HepG2 (cell line): Measurements from ENCODE around the gene MAP1LC3B. TPM values are rescaled to one million over a fixed set of nuclear protein-coding genes. Genes with fewer than 3 reads are reported as not detected.

Experiments used
- BRD4 ChIP-seq: sonication (generic); formaldehyde crosslinking; IDR thresholded peaks from 2 replicates; pipeline ENCODE4 v1.4.0; 2020; ENCODE audit warnings: missing genetic modification reagents
- FLYWCH1 ChIP-seq: sonication (generic); formaldehyde crosslinking; IDR thresholded peaks from 2 replicates; pipeline ENCODE4 v1.8.1; 2023; ENCODE audit warnings: mild to moderate bottlenecking, missing genetic modification reagents
- HOXA3 ChIP-seq: sonication (generic); formaldehyde crosslinking; IDR thresholded peaks from 2 replicates; pipeline ENCODE4 v1.5.0; 2020; ENCODE audit warnings: missing genetic modification reagents
- MAFK ChIP-seq, 2 experiments: IDR thresholded peaks in 1 of 2; conservative IDR thresholded peaks in 1 of 2; 2 replicates each; pipeline ENCODE4 v1.6.1; 2011; ENCODE audit warnings: improper control_type of control experiment in 2 of 2, low read length in 2 of 2
- MEF2D ChIP-seq: sonication (generic); formaldehyde crosslinking; IDR thresholded peaks from 2 replicates; pipeline ENCODE4 v1.5.1; 2020; ENCODE audit warnings: mild to moderate bottlenecking, missing genetic modification reagents
- MYC ChIP-seq: sonication (generic); formaldehyde crosslinking; IDR thresholded peaks from 2 replicates; pipeline ENCODE4 v1.9.0; 2021; ENCODE audit warnings: missing genetic modification reagents, borderline replicate concordance
- NFKB2 ChIP-seq: sonication (generic); formaldehyde crosslinking; IDR thresholded peaks from 2 replicates; pipeline ENCODE4 v1.4.0; 2020; ENCODE audit warnings: missing genetic modification reagents, borderline replicate concordance
- NFYC ChIP-seq: IDR thresholded peaks from 2 replicates; pipeline ENCODE4 v1.6.1; 2016; ENCODE audit warnings: missing genetic modification reagents, missing compliant biosample characterization
- PAF1 ChIP-seq: IDR thresholded peaks from 2 replicates; pipeline ENCODE4 v1.6.1; 2016; ENCODE audit warnings: missing genetic modification reagents, missing compliant biosample characterization
- RCOR2 ChIP-seq: IDR thresholded peaks from 2 replicates; pipeline ENCODE4 v1.6.1; 2016; ENCODE audit warnings: missing biosample characterization, missing genetic modification reagents
- RFXANK ChIP-seq: IDR thresholded peaks from 2 replicates; pipeline ENCODE4 v1.6.1; 2016
- SP140L ChIP-seq: sonication (generic); formaldehyde crosslinking; IDR thresholded peaks from 2 replicates; pipeline ENCODE4 v1.4.0; 2020; ENCODE audit warnings: missing genetic modification reagents, borderline replicate concordance
- STAT6 ChIP-seq: sonication (generic); formaldehyde crosslinking; IDR thresholded peaks from 2 replicates; pipeline ENCODE4 v1.4.0; 2020; ENCODE audit warnings: missing genetic modification reagents, mild to moderate bottlenecking, borderline replicate concordance
- ZBTB7A ChIP-seq: sonication (generic); formaldehyde crosslinking; IDR thresholded peaks from 2 replicates; pipeline ENCODE4 v1.8.0; 2022; ENCODE audit warnings: mild to moderate bottlenecking, missing genetic modification reagents
- ZEB1 ChIP-seq: IDR thresholded peaks from 2 replicates; pipeline ENCODE4 v1.6.1; 2012; ENCODE audit warnings: mild to moderate bottlenecking, low read depth, inconsistent platforms; ENCODE audit not compliant: insufficient replicate concordance
- ZIK1 ChIP-seq: sonication (generic); formaldehyde crosslinking; IDR thresholded peaks from 2 replicates; pipeline ENCODE4 v1.5.0; 2020; ENCODE audit warnings: mild to moderate bottlenecking, low read depth, missing genetic modification reagents, borderline replicate concordance
- ZKSCAN1 ChIP-seq: fragments of 150-350 bp; IDR thresholded peaks from 2 replicates; pipeline ENCODE4 v1.6.1; 2014; ENCODE audit warnings: low read length
- ZNF20 ChIP-seq: sonication (generic); formaldehyde crosslinking; IDR thresholded peaks from 2 replicates; pipeline ENCODE4 v1.4.0; 2020; ENCODE audit warnings: mild to moderate bottlenecking, moderate library complexity, missing genetic modification reagents
- ZNF280D ChIP-seq: sonication (generic); formaldehyde crosslinking; IDR thresholded peaks from 2 replicates; pipeline ENCODE4 v1.5.1; 2020; ENCODE audit warnings: mild to moderate bottlenecking, missing genetic modification reagents
- ZNF30 ChIP-seq: sonication (generic); formaldehyde crosslinking; IDR thresholded peaks from 2 replicates; pipeline ENCODE4 v1.5.0; 2020; ENCODE audit warnings: mild to moderate bottlenecking, missing genetic modification reagents
- ZNF329 ChIP-seq: sonication (generic); formaldehyde crosslinking; IDR thresholded peaks from 2 replicates; pipeline ENCODE4 v1.9.0; 2021; ENCODE audit warnings: low read depth, mild to moderate bottlenecking, missing genetic modification reagents
- ZNF430 ChIP-seq: sonication (generic); formaldehyde crosslinking; IDR thresholded peaks from 2 replicates; pipeline ENCODE4 v1.9.0; 2021; ENCODE audit warnings: mild to moderate bottlenecking, missing genetic modification reagents
- ZNF468 ChIP-seq: sonication (generic); formaldehyde crosslinking; IDR thresholded peaks from 2 replicates; pipeline ENCODE4 v1.8.0; 2022; ENCODE audit warnings: mild to moderate bottlenecking, moderate library complexity, missing genetic modification reagents
- ZNF572 ChIP-seq: sonication (generic); formaldehyde crosslinking; IDR thresholded peaks from 2 replicates; pipeline ENCODE4 v1.5.1; 2020; ENCODE audit warnings: mild to moderate bottlenecking, missing genetic modification reagents
- polyA plus RNA-seq, 8 experiments: library from polyadenylated mRNA; depleted of rRNA in 3 of 8; stranded (reverse) in 7 of 8; unstranded in 1 of 8; fragments of >200 nt; fragmentation: Illumina TruSeq in 4 of 8; extraction: Trizol in 4 of 8; gene quantifications; 2 replicates each; pipeline versions ENCODE4 v1.2.1 to v1.2.3, GENCODE V29; 2011 to 2016; ENCODE audit warnings: low read depth in 4 of 8, missing spikeins in 1 of 8, mixed read lengths in 1 of 8; ENCODE audit not compliant: insufficient read depth in 1 of 8
- total RNA-seq, 5 experiments: library from RNA; depleted of rRNA; stranded (reverse); fragments of >200 nt; fragmentation: Illumina TruSeq; extraction: Trizol; gene quantifications; 2 replicates each; pipeline ENCODE4 v1.2.3, GENCODE V29; 2016; ENCODE audit warnings: low read depth in 1 of 5

The MAP1LC3B gene
- total and polyA plus RNA-seq, 2 of the 13 experiments (the other 11 are each of a cell fraction or from before 2014, with no cell fraction given): 15.7 to 37.4 TPM

GRCh38 chr16:87383505-87384161, 8.5 kb upstream of the MAP1LC3B start, which contains the start of gene FBXO31 (continued):
- peak; percentile 30; the same call in 1 of the 2 replicates for TF ChIP-seq STAT6
- peak; percentile 58; the same call in 1 of the 2 replicates for TF ChIP-seq ZNF468
- TF ChIP-seq SP140L (CRISPR knock-in tag): peak; percentile 91; the same call in 1 of the 2 replicates
- peak; percentile 59 for TF ChIP-seq NFYC (CRISPR knock-in tag)
- TF ChIP-seq RFXANK (CRISPR knock-in tag): 0 out of 2 replicates have a peak, but pooled peaks have one; percentile 82
- no peak for TF ChIP-seq FLYWCH1 (CRISPR knock-in tag)
- peak; percentile 74; the same call in 1 of the 2 replicates for TF ChIP-seq RCOR2
- peak; percentile 88; the same call in 1 of the 2 replicates for TF ChIP-seq ZNF280D (CRISPR knock-in tag)
- TF ChIP-seq MAFK (conservative IDR thresholded peaks at IDR 0.05 in 1 of 2, IDR thresholded peaks at IDR 0.05 in 1 of 2; ENCODE audit: low read length in 2 of 2): no peak
- TF ChIP-seq ZNF329 (CRISPR knock-in tag): peak; percentile 89
- TF ChIP-seq MYC (CRISPR knock-in tag): no peak; the same call in none of the 2 replicates
- TF ChIP-seq HOXA3: peak; percentile 92
- no peak for TF ChIP-seq ZNF430 (CRISPR knock-in tag)
- no peak for TF ChIP-seq ZIK1
- peak; percentile 99 for TF ChIP-seq ZBTB7A (CRISPR knock-in tag)
- TF ChIP-seq ZNF30: no peak
- TF ChIP-seq MEF2D (CRISPR knock-in tag): peak; percentile 94
- peak; percentile 27; the same call in 1 of the 2 replicates for TF ChIP-seq BRD4
- TF ChIP-seq ZKSCAN1: peak; percentile 76; the same call in 1 of the 2 replicates
- no peak for TF ChIP-seq ZNF572 (CRISPR knock-in tag)
- no peak for TF ChIP-seq ZNF20 (CRISPR knock-in tag)
- no peak for TF ChIP-seq PAF1 (CRISPR knock-in tag)
- TF ChIP-seq ZEB1: peak; percentile 62
- TF ChIP-seq NFKB2 (CRISPR knock-in tag): peak; percentile 60; the same call in 1 of the 2 replicates
